ENCODE data around the gene RNF44. TPM values are rescaled to one million over a fixed set of nuclear protein-coding genes. Genes with fewer than 3 reads are reported as not detected.

Gene RNF44
- total and polyA plus RNA-seq, 2 experiments from 2014 or later = 13.0 to 17.4 TPM

DNA sequence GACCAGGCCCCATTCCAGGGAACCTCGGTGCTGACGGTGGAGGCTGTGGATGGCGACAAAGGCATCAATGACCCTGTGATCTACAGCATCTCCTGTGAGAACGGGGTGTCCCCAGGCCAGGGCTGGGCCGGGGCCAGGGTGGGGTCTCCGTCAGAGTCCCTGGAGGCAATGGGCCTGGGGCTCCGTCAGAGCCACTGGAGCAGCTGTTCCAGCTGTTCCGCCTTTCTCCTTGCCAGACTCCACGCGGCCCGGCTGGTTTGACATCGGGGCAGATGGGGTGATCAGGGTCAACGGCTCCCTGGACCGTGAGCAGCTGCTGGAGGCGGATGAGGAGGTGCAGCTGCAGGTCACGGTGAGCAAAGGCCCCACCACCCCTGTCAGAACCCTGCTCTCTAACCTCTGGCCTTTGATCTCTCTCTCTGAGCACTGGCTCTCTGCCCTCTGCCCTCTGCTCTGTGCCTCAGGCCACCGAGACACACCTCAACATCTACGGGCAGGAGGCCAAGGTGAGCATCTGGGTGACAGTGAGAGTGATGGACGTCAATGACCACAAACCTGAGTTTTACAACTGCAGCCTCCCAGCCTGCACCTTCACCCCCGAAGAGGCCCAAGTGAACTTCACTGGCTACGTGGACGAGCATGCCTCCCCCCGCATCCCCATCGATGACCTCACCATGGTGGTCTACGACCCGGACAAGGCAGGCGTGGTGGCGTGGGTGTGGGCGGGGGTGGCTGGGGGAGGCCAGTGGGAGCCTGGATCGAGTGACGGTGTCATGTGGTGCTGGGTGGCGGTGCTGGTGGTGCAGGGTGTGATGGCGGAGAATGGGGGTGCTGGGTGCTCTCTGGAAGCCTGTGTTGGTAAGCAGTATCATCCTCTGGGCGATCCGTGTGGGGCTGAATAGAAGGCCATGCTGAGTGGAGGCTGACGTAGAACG, 38.6 kb upstream of the RNF44 start:
- Histone ChIP-seq H3K4me1 (ENCODE audit: insufficient read depth) (no peaks in the 10 kb centered on the region), H2AFZ (no peak overlapping the region), H3K27me3 (no peaks in the 10 kb centered on the region), H4K20me1 (ENCODE audit: insufficient read depth, poor library complexity, severe bottlenecking) (no peaks in the 10 kb centered on the region), H3K9me2 (replicated peaks; ENCODE audit: insufficient read depth) (no peaks in the 10 kb centered on the region), H3K27ac (no peak overlapping the region), H3K4me2 (no peak overlapping the region), H3K4me3 (no peak overlapping the region), H3K9me3 (ENCODE audit: low read depth) (no peaks in the 10 kb centered on the region), H3K79me2 (no peaks in the 10 kb centered on the region), H3K36me3 (replicated peaks; ENCODE audit: insufficient read depth, low read depth) (no peaks in the 10 kb centered on the region)
- DNase-seq (ENCODE audit: low spot score) = no peak
- WGBS (ENCODE audit: low lambda C conversion rate, missing lambda C conversion rate) = 89% methylated on average over 29 of the region's 37 CpGs
- TF ChIP-seq, protein P1, sequence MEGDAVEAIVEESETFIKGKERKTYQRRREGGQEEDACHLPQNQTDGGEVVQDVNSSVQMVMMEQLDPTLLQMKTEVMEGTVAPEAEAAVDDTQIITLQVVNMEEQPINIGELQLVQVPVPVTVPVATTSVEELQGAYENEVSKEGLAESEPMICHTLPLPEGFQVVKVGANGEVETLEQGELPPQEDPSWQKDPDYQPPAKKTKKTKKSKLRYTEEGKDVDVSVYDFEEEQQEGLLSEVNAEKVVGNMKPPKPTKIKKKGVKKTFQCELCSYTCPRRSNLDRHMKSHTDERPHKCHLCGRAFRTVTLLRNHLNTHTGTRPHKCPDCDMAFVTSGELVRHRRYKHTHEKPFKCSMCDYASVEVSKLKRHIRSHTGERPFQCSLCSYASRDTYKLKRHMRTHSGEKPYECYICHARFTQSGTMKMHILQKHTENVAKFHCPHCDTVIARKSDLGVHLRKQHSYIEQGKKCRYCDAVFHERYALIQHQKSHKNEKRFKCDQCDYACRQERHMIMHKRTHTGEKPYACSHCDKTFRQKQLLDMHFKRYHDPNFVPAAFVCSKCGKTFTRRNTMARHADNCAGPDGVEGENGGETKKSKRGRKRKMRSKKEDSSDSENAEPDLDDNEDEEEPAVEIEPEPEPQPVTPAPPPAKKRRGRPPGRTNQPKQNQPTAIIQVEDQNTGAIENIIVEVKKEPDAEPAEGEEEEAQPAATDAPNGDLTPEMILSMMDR (IDR thresholded peaks at IDR 0.05; ENCODE audit: poor library complexity) = no peak
- TF ChIP-seq EZH2phosphoT487 (IDR thresholded peaks at IDR 0.05; ENCODE audit: low read depth, severe bottlenecking, unreplicated experiment) (no peak), EZH2 (IDR thresholded peaks at IDR 0.05; ENCODE audit: borderline replicate concordance) (no peak)

DNA sequence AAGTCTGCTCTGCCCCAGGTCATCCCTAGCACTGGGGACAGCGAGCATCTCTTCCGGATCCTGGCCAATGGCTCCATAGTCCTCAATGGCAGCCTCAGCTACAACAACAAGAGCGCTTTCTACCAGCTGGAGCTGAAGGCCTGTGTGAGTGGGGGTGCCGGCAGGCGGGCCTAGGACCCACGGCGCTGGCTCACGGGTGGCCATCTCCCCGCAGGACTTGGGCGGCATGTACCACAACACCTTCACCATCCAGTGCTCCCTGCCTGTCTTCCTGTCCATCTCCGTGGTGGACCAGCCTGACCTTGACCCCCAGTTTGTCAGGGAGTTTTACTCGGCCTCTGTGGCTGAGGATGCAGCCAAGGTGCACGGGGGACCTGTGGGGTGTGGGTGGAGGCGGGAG, 37.9 kb upstream of the RNF44 start:
- Histone ChIP-seq H3K4me1 (ENCODE audit: insufficient read depth) (no peaks in the 10 kb centered on the region), H3K9me2 (replicated peaks; ENCODE audit: insufficient read depth) (no peaks in the 10 kb centered on the region), H3K4me2 (no peak overlapping the region), H3K27ac (no peak overlapping the region), H3K27me3 (no peaks in the 10 kb centered on the region), H3K4me3 (no peak overlapping the region), H3K36me3 (replicated peaks; ENCODE audit: insufficient read depth, low read depth) (no peaks in the 10 kb centered on the region), H4K20me1 (ENCODE audit: insufficient read depth, poor library complexity, severe bottlenecking) (no peaks in the 10 kb centered on the region), H3K9me3 (ENCODE audit: low read depth) (no peaks in the 10 kb centered on the region), H2AFZ (no peak overlapping the region), H3K79me2 (no peaks in the 10 kb centered on the region)
- TF ChIP-seq EZH2 (IDR thresholded peaks at IDR 0.05; ENCODE audit: borderline replicate concordance) = no peak
- TF ChIP-seq, protein P1 (IDR thresholded peaks at IDR 0.05; ENCODE audit: poor library complexity) = no peak
- no peak for TF ChIP-seq EZH2phosphoT487 (IDR thresholded peaks at IDR 0.05; ENCODE audit: low read depth, severe bottlenecking, unreplicated experiment)
- WGBS (ENCODE audit: low lambda C conversion rate, missing lambda C conversion rate) = 95% methylated on average over 14 of the region's 14 CpGs
- DNase-seq (ENCODE audit: low spot score) = no peak

DNA sequence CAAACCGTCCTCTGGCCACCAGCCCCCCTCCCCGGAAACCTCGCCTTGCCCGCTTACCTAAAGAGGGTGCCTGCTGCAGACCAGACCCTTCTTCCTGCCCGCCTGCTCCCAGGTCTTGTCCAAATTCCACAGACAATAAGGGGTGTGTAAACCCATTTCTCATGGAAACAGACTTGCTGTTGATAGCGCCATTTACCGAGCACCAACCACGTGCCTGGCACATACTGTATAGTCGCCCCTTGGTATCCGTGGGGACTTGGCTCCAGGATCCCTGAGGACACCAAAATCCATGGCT, 37.0 kb upstream of the RNF44 start:
- no peaks in the 10 kb centered on the region for H3K9me3 ChIP-seq (ENCODE audit: low read depth)
- H3K9me2 ChIP-seq (replicated peaks; ENCODE audit: insufficient read depth) = no peaks in the 10 kb centered on the region
- H4K20me1 ChIP-seq (ENCODE audit: insufficient read depth, poor library complexity, severe bottlenecking) = no peaks in the 10 kb centered on the region
- no peaks in the 10 kb centered on the region for H3K79me2 ChIP-seq
- H3K27me3 ChIP-seq = no peaks in the 10 kb centered on the region
- DNase-seq (ENCODE audit: low spot score) = no peak
- H2AFZ ChIP-seq = no peak overlapping the region
- 68% methylated on average over 10 of the region's 10 CpGs for WGBS (ENCODE audit: low lambda C conversion rate, missing lambda C conversion rate)
- H3K27ac ChIP-seq = no peak overlapping the region
- H3K4me1 ChIP-seq (ENCODE audit: insufficient read depth) = no peaks in the 10 kb centered on the region
- H3K4me2 ChIP-seq = no peak overlapping the region
- H3K4me3 ChIP-seq = no peak overlapping the region
- TF ChIP-seq EZH2phosphoT487 (IDR thresholded peaks at IDR 0.05; ENCODE audit: low read depth, severe bottlenecking, unreplicated experiment) = no peak
- TF ChIP-seq, protein P1 (IDR thresholded peaks at IDR 0.05; ENCODE audit: poor library complexity) = no peak
- TF ChIP-seq EZH2 (IDR thresholded peaks at IDR 0.05; ENCODE audit: borderline replicate concordance) = no peak
- H3K36me3 ChIP-seq (replicated peaks; ENCODE audit: insufficient read depth, low read depth) = no peaks in the 10 kb centered on the region

Data from hepatocyte (in vitro differentiated cells).